Mucosa of rectum (tissue), 2 donors: ENCODE data around the gene KRTAP13-3.

Experiments used
- H3K27ac ChIP-seq, 2 donors: one replicate each; pipeline ENCODE4 v1.7.0; 2013; ENCODE audit warnings: inconsistent platforms in 2 of 2, low read depth in 2 of 2, low read length in 2 of 2
- H3K27me3 ChIP-seq, 2 donors: one replicate each; pipeline ENCODE4 v1.7.0; 2013; ENCODE audit warnings: low read length in 2 of 2; ENCODE audit not compliant: control insufficient read depth in 2 of 2, insufficient read depth in 2 of 2
- H3K36me3 ChIP-seq, 2 donors: one replicate each; pipeline ENCODE4 v1.7.0; 2013; ENCODE audit warnings: low read length in 2 of 2; ENCODE audit not compliant: control insufficient read depth in 2 of 2, insufficient read depth in 2 of 2
- H3K4me1 ChIP-seq, 2 donors: one replicate each; pipeline ENCODE4 v1.7.0; 2013; ENCODE audit warnings: low read length in 2 of 2, mild to moderate bottlenecking in 1 of 2; ENCODE audit not compliant: control insufficient read depth in 2 of 2, insufficient read depth in 2 of 2
- H3K4me3 ChIP-seq, 2 donors: one replicate each; pipeline ENCODE4 v1.7.0; 2013; ENCODE audit warnings: low read length in 2 of 2
- H3K9ac ChIP-seq, 2 donors: one replicate each; pipeline ENCODE4 v1.7.0; 2013; ENCODE audit warnings: low read length in 2 of 2, low read depth in 1 of 2, mild to moderate bottlenecking in 1 of 2
- H3K9me3 ChIP-seq, 2 donors: one replicate each; pipeline ENCODE4 v1.7.0; 2013; ENCODE audit warnings: low read length in 2 of 2; ENCODE audit not compliant: control insufficient read depth in 2 of 2
- donor health status: healthy.
- donor health status: Normal muscosa, but diverticular disease.

Gene KRTAP13-3

DNA sequence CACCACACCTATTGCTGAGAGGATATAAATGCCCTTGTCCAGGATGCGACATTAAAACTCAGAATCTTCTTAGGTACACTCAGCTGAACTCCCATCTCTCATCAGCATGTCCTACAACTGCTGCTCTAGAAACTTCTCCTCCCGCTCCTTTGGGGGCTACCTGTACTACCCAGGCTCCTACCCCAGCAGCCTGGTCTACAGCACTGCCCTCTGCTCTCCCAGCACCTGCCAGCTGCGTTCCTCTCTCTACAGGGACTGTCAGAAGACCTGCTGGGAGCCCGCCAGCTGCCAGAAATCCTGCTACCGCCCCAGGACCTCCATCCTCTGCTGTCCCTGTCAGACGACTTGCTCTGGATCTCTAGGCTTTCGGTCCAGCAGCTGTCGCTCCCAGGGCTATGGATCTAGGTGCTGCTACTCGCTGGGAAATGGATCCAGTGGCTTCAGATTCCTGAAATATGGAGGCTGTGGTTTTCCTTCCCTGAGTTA, 4.5 kb upstream of the KRTAP13-3 start, which contains the start of gene KRTAP13-4:
KRTAP13-4 (plus strand) TSS at position 51 of the 486 bp plus-strand sequence; CDS start at position 107, 56 bp downstream.
- Histone ChIP-seq H3K36me3 (no peaks in the 10 kb centered on the region), H3K4me1 (no peaks in the 10 kb centered on the region), H3K4me3 (no peak within 1 kb of the TSS), H3K27me3 (no peaks in the 10 kb centered on the region), H3K9ac (no peak within 1 kb of the TSS), H3K9me3 (no peaks in the 10 kb centered on the region), H3K27ac (no peak within 1 kb of the TSS)

DNA sequence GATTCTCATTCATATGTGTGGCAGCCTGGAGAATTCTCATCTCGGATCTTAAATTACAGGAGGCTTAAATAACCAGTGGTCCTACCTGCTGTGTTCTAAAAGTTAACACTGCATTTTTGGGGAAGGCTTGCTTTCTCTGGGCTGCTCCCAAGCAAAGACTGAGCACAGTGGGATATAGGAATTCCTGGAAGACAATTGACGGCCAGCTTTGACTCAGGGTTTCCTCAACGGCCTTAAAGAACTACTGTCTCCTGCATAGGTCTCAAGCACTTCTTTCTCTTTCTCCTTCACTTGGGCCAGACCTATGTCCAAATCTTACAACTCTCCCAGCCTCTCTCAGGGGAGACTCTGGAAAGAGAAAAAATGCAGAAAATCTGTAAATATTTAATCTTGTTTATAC, 1.0 kb upstream of the KRTAP13-3 start:
- no peaks in the 10 kb centered on the region for H3K4me1 ChIP-seq
- H3K27me3 ChIP-seq = no peaks in the 10 kb centered on the region
- no peaks in the 10 kb centered on the region for H3K36me3 ChIP-seq
- no peak overlapping the region for H3K9ac ChIP-seq
- H3K4me3 ChIP-seq = no peak overlapping the region
- no peak overlapping the region for H3K27ac ChIP-seq
- no peaks in the 10 kb centered on the region for H3K9me3 ChIP-seq

DNA sequence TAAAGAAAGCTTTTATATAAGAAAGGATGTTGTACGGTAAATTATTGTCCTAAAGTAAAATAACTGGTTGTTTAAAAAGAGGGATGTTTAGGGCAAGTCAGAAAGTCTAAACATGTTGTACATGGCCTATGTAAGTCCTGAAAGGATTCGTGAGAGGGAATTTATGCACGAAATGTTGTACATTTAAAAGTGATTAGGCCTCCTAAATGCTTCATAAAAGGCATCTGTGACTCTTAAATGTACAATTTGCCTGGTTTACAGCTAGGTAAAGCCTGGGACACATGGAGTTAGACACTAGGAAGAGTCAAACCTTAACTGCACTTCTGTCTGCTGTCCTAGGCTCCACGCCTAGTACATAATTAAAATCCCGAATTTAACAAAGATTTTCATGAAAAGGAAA, 9.7 kb downstream of the KRTAP13-3 start:
- Histone ChIP-seq H3K36me3 (no peaks in the 10 kb centered on the region), H3K4me3 (no peak overlapping the region), H3K9ac (no peak overlapping the region), H3K27ac (no peak overlapping the region), H3K4me1 (no peaks in the 10 kb centered on the region), H3K9me3 (no peaks in the 10 kb centered on the region), H3K27me3 (no peaks in the 10 kb centered on the region)

- Histone ChIP-seq H3K4me1 (no peaks in the 10 kb centered on the region), H3K27me3 (no peaks in the 10 kb centered on the region), H3K9me3 (no peaks in the 10 kb centered on the region), H3K27ac (no peak overlapping the region), H3K36me3 (no peaks in the 10 kb centered on the region), H3K9ac (no peak overlapping the region), H3K4me3 (peak overlapping the region; percentile 9 to 50)
These were observed 16.8 kb downstream of the KRTAP13-3 start for GRCh38 chr21:30408782-30409494.

- H3K4me1 ChIP-seq = no peaks in the 10 kb centered on the region
- no peak within 1 kb of the TSS for H3K4me3 ChIP-seq
- no peaks in the 10 kb centered on the region for H3K36me3 ChIP-seq
- H3K9ac ChIP-seq = no peak within 1 kb of the TSS
- no peaks in the 10 kb centered on the region for H3K9me3 ChIP-seq
- no peaks in the 10 kb centered on the region for H3K27me3 ChIP-seq
- H3K27ac ChIP-seq = no peak within 1 kb of the TSS
These were observed 30.0 kb downstream of the KRTAP13-3 start, which contains the start of gene KRTAP13-1 for GRCh38 chr21:30395731-30396130. Gene KRTAP13-1, plus strand, starts transcription at chr21:30396031. Its CDS starts 56 bp downstream, at chr21:30396087.

GRCh38 chr21:30391492-30392025, 34.2 kb downstream of the KRTAP13-3 start:
- Histone ChIP-seq H3K36me3 (no peaks in the 10 kb centered on the region), H3K27me3 (no peaks in the 10 kb centered on the region), H3K4me3 (no peak overlapping the region), H3K9me3 (no peaks in the 10 kb centered on the region), H3K4me1 (no peaks in the 10 kb centered on the region), H3K9ac (no peak overlapping the region), H3K27ac (no peak overlapping the region)

GRCh38 chr21:30382201-30382600, 43.5 kb downstream of the KRTAP13-3 start:
- Histone ChIP-seq H3K4me1 (no peaks in the 10 kb centered on the region), H3K9ac (no peak overlapping the region), H3K4me3 (no peak overlapping the region), H3K36me3 (no peaks in the 10 kb centered on the region), H3K27me3 (no peaks in the 10 kb centered on the region), H3K9me3 (no peaks in the 10 kb centered on the region), H3K27ac (no peak overlapping the region)
